HepG2 (cell line): ENCODE data around the gene IPO13. TPM values are rescaled to one million over a fixed set of nuclear protein-coding genes. Genes with fewer than 3 reads are reported as not detected.

Experiments
- CREB1 ChIP-seq, 2 experiments: fragments of 450-650 bp in 1 of 2; IDR thresholded peaks; 2 replicates each; pipeline ENCODE4 v1.6.1; 2016 to 2017; ENCODE audit warnings: control low read depth in 1 of 2, mild to moderate bottlenecking in 1 of 2, missing compliant biosample characterization in 1 of 2, missing genetic modification characterization in 1 of 2
- HBP1 ChIP-seq: IDR thresholded peaks from 2 replicates; pipeline ENCODE4 v1.6.1; 2016; ENCODE audit warnings: low read depth, control low read depth
- HOXA5 ChIP-seq: sonication (generic); formaldehyde crosslinking; IDR thresholded peaks from 2 replicates; pipeline ENCODE4 v1.4.0; 2020; ENCODE audit warnings: missing genetic modification reagents
- KLF6 ChIP-seq: IDR thresholded peaks from 2 replicates; pipeline ENCODE4 v1.8.0; 2016; ENCODE audit warnings: missing biosample characterization, missing genetic modification reagents
- MED8 ChIP-seq: sonication (generic); formaldehyde crosslinking; IDR thresholded peaks from 2 replicates; pipeline ENCODE4 v1.8.1; 2023; ENCODE audit warnings: mild to moderate bottlenecking, missing genetic modification reagents; ENCODE audit not compliant: insufficient replicate concordance
- NFYC ChIP-seq: IDR thresholded peaks from 2 replicates; pipeline ENCODE4 v1.6.1; 2016; ENCODE audit warnings: missing genetic modification reagents, missing compliant biosample characterization
- POLR2A ChIP-seq, 2 experiments: IDR thresholded peaks; 2 replicates each; pipeline ENCODE4 v1.6.1; 2011; ENCODE audit warnings: low read depth in 2 of 2, low read length in 2 of 2, mild to moderate bottlenecking in 1 of 2, moderate library complexity in 1 of 2; ENCODE audit not compliant: insufficient read depth in 1 of 2
- RBFOX2 ChIP-seq: fragments of 200-400 bp; formaldehyde crosslinking; IDR thresholded peaks from 2 replicates; pipeline ENCODE4 v1.6.1; 2017; ENCODE audit warnings: low read depth, mild to moderate bottlenecking, low read length
- REL ChIP-seq: sonication (generic); formaldehyde crosslinking; conservative IDR thresholded peaks from 2 replicates; pipeline ENCODE4 v1.8.0; 2022; ENCODE audit warnings: mild to moderate bottlenecking, missing genetic modification reagents, moderate library complexity
- SETDB1 ChIP-seq: sonication (generic); formaldehyde crosslinking; IDR thresholded peaks from 2 replicates; pipeline ENCODE4 v1.5.1; 2020; ENCODE audit warnings: missing genetic modification reagents, mild to moderate bottlenecking, borderline replicate concordance
- SP1 ChIP-seq, 2 experiments: fragments of 450-650 bp in 1 of 2; sonication (generic) in 1 of 2; formaldehyde crosslinking in 1 of 2; IDR thresholded peaks; 2 replicates each; pipeline versions ENCODE4 v1.4.0 to v1.6.1; 2016 to 2020; ENCODE audit warnings: missing genetic modification reagents in 1 of 2
- SRSF1 ChIP-seq: fragments of 200-400 bp; formaldehyde crosslinking; optimal IDR thresholded peaks from 2 replicates; pipeline ENCODE3; 2017; ENCODE audit warnings: mild to moderate bottlenecking, low read depth, low read length, moderate library complexity
- TBP ChIP-seq: sonication (generic); formaldehyde crosslinking; IDR thresholded peaks from 2 replicates; pipeline ENCODE4 v1.5.0; 2020; ENCODE audit warnings: missing genetic modification reagents
- TCF7L2 ChIP-seq: IDR thresholded peaks from 2 replicates; pipeline ENCODE4 v1.6.1; 2011; ENCODE audit warnings: mild to moderate bottlenecking, low read depth, low read length, moderate library complexity
- ZNF407 ChIP-seq: sonication (generic); formaldehyde crosslinking; IDR thresholded peaks from one replicate; pipeline ENCODE4 v1.5.1; 2020; ENCODE audit warnings: mild to moderate bottlenecking, missing genetic modification reagents; ENCODE audit errors: not compliant biosample characterization
- ZNF709 ChIP-seq: sonication (generic); formaldehyde crosslinking; IDR thresholded peaks from 2 replicates; pipeline ENCODE4 v1.5.0; 2020; ENCODE audit warnings: mild to moderate bottlenecking, missing genetic modification reagents
- ZNF75D ChIP-seq: sonication (generic); formaldehyde crosslinking; IDR thresholded peaks from 2 replicates; pipeline ENCODE4 v1.8.1; 2023; ENCODE audit warnings: missing genetic modification reagents, mild to moderate bottlenecking, borderline replicate concordance
- ZSCAN20 ChIP-seq: sonication (generic); formaldehyde crosslinking; IDR thresholded peaks from 2 replicates; pipeline ENCODE4 v1.4.0; 2020; ENCODE audit warnings: missing genetic modification reagents, mild to moderate bottlenecking, borderline replicate concordance
- polyA plus RNA-seq, 8 experiments: library from polyadenylated mRNA; depleted of rRNA in 3 of 8; stranded (reverse) in 7 of 8; unstranded in 1 of 8; fragments of >200 nt; fragmentation: Illumina TruSeq in 4 of 8; extraction: Trizol in 4 of 8; gene quantifications; 2 replicates each; pipeline versions ENCODE4 v1.2.1 to v1.2.3, GENCODE V29; 2011 to 2016; ENCODE audit warnings: low read depth in 4 of 8, missing spikeins in 1 of 8, mixed read lengths in 1 of 8; ENCODE audit not compliant: insufficient read depth in 1 of 8
- total RNA-seq, 5 experiments: library from RNA; depleted of rRNA; stranded (reverse); fragments of >200 nt; fragmentation: Illumina TruSeq; extraction: Trizol; gene quantifications; 2 replicates each; pipeline ENCODE4 v1.2.3, GENCODE V29; 2016; ENCODE audit warnings: low read depth in 1 of 5

Gene IPO13
- total and polyA plus RNA-seq, 2 of the 13 experiments (the other 11 are each of a cell fraction or from before 2014, with no cell fraction given), result 12.9 to 15.6 TPM

GRCh38 chr1:43974443-43975248, 27.9 kb downstream of the IPO13 start, which contains the start of gene ATP6V0B (continued):
- TF ChIP-seq CREB1 (IDR thresholded peaks at IDR 0.05) (peak; percentile 92), CREB1 (CRISPR knock-in tag; IDR thresholded peaks at IDR 0.05) (peak; percentile 92), TBP (peak; percentile 61; the same call in 1 of the 2 replicates), SRSF1 (peak; percentile 90), SETDB1 (CRISPR knock-in tag) (no peak), KLF6 (peak; percentile 60; the same call in 1 of the 2 replicates), NFYC (CRISPR knock-in tag) (peak; percentile 62), SP1 (IDR thresholded peaks at IDR 0.05) (no peak), SP1 (CRISPR knock-in tag; IDR thresholded peaks at IDR 0.05) (0 out of 2 replicates have a peak, but pooled peaks have one; percentile 24), REL (peak; percentile 67; the same call in 1 of the 2 replicates), HBP1 (no peak), RBFOX2 (peak; percentile 96), ZNF407 (CRISPR knock-in tag) (peak; percentile 77), MED8 (CRISPR knock-in tag) (peak; percentile 58), ZNF75D (CRISPR knock-in tag) (no peak), ZNF709 (peak; percentile 32; the same call in 1 of the 2 replicates), TCF7L2 (no peak), ZSCAN20 (no peak), POLR2A (IDR thresholded peaks at IDR 0.05; ENCODE audit: insufficient read depth in 1 of 2, low read depth in 2 of 2, low read length in 2 of 2) (peak in 1 of 2 experiments; percentile 71; a peak in 2 of 4 replicates), HOXA5 (peak; percentile 68; the same call in 1 of the 2 replicates)
